Measurements from ENCODE around the gene GOLT1A. TPM values are rescaled to one million over a fixed set of nuclear protein-coding genes. Genes with fewer than 3 reads are reported as not detected.

The GOLT1A gene
- total and polyA plus RNA-seq, 7 experiments from 2014 or later: 1.3 TPM; not detected in 5

- Mint-ChIP-seq H3K36me3 (peaks cover 0 to 11% (median 0%) of the 10 kb centered on the region in 5 donors), H3K4me3 (no peak overlapping the region), H3K9me3 (peaks cover 0 to 21% (median 13%) of the 10 kb centered on the region in 11 donors), H3K27ac (no peak overlapping the region), H3K27me3 (peaks cover 0 to 22% (median 12%) of the 10 kb centered on the region in 5 donors), H3K4me1 (no peaks in the 10 kb centered on the region)
- POLR2A ChIA-PET: no interaction called here
- Histone ChIP-seq H3K27ac (ENCODE audit: low read depth, low read length) (no peak overlapping the region), H3K36me3 (ENCODE audit: control insufficient read depth in 2 of 3, insufficient read depth in 3 of 3, low read length in 3 of 3) (no peaks in the 10 kb centered on the region), H3K27me3 (ENCODE audit: control insufficient read depth in 2 of 2, insufficient read depth in 2 of 2, low read length in 2 of 2) (no peaks in the 10 kb centered on the region), H3K4me3 (ENCODE audit: low read length) (no peak overlapping the region), H3K4me1 (ENCODE audit: control insufficient read depth in 2 of 2, insufficient read depth in 2 of 2, low read length in 2 of 2) (no peaks in the 10 kb centered on the region), H3K9me3 (ENCODE audit: control insufficient read depth in 2 of 3, low read length in 3 of 3) (peaks cover 0 to 5% (median 3%) of the 10 kb centered on the region in 3 experiments)
- CTCF ChIA-PET: interaction anchor here (0.5 to 0.6 kb wide), 3 partner anchors 9 to 313 kb away, joined by 3 to 10 read pairs (median 4); no protein-coding TSS in a partner anchor
- ATAC-seq (peak; percentile 32), DNase-seq (no peak)
- intact Hi-C loops (cut with micrococcal nuclease): no loop called here
Measured at GRCh38 chr1:204177133-204177532, 36.7 kb downstream of the GOLT1A start.

- no peaks in the 10 kb centered on the region for H3K27me3 ChIP-seq (ENCODE audit: control insufficient read depth in 2 of 2, insufficient read depth in 2 of 2, low read length in 2 of 2)
- CTCF ChIA-PET: interaction anchor here (1.2 to 1.4 kb wide), 2 partner anchors 10 to 17 kb away, joined by 3 to 5 read pairs; partner anchors contain the start of gene REN
- H3K9me3 ChIP-seq (ENCODE audit: control insufficient read depth in 2 of 3, low read length in 3 of 3): peaks cover 0 to 14% (median 4%) of the 10 kb centered on the region in 3 experiments
- intact Hi-C loops (cut with micrococcal nuclease): no loop called here
- Mint-ChIP-seq H3K27ac (no peak overlapping the region), H3K4me3 (no peak overlapping the region), H3K4me1 (no peaks in the 10 kb centered on the region), H3K36me3 (peaks cover 0 to 15% (median 1%) of the 10 kb centered on the region in 5 donors), H3K27me3 (peaks cover 0 to 20% (median 12%) of the 10 kb centered on the region in 5 donors), H3K9me3 (peaks cover 0 to 30% (median 20%) of the 10 kb centered on the region in 11 donors)
- H3K36me3 ChIP-seq (ENCODE audit: control insufficient read depth in 2 of 3, insufficient read depth in 3 of 3, low read length in 3 of 3): no peaks in the 10 kb centered on the region
- ATAC-seq (no peak), DNase-seq (no peak)
- H3K4me1 ChIP-seq (ENCODE audit: control insufficient read depth in 2 of 2, insufficient read depth in 2 of 2, low read length in 2 of 2): no peaks in the 10 kb centered on the region
- no peak overlapping the region for H3K4me3 ChIP-seq (ENCODE audit: low read length)
- H3K27ac ChIP-seq (ENCODE audit: low read depth, low read length): no peak overlapping the region
- POLR2A ChIA-PET: no interaction called here
Measured at GRCh38 chr1:204176049-204176448, 37.7 kb downstream of the GOLT1A start.

GRCh38 chr1:204174958-204175357 is 38.8 kb downstream of the GOLT1A start:
- Mint-ChIP-seq H3K9me3 (peaks cover 0 to 41% (median 25%) of the 10 kb centered on the region in 11 donors), H3K27me3 (peaks cover 0 to 20% (median 8%) of the 10 kb centered on the region in 5 donors), H3K4me1 (no peaks in the 10 kb centered on the region), H3K36me3 (peaks cover 0 to 19% (median 1%) of the 10 kb centered on the region in 5 donors), H3K27ac (no peak overlapping the region), H3K4me3 (no peak overlapping the region)
- peaks cover 0 to 25% (median 9%) of the 10 kb centered on the region in 3 experiments for H3K9me3 ChIP-seq (ENCODE audit: control insufficient read depth in 2 of 3, low read length in 3 of 3)
- H3K27me3 ChIP-seq (ENCODE audit: control insufficient read depth in 2 of 2, insufficient read depth in 2 of 2, low read length in 2 of 2): no peaks in the 10 kb centered on the region
- ChIA-PET CTCF (interaction anchor here (1.2 to 1.4 kb wide), 2 partner anchors 8 to 16 kb away, joined by 3 to 5 read pairs; partner anchors contain the start of gene REN), POLR2A (no interaction called here)
- ATAC-seq (no peak), DNase-seq (no peak)
- no peaks in the 10 kb centered on the region for H3K36me3 ChIP-seq (ENCODE audit: control insufficient read depth in 2 of 3, insufficient read depth in 3 of 3, low read length in 3 of 3)
- H3K4me1 ChIP-seq (ENCODE audit: control insufficient read depth in 2 of 2, insufficient read depth in 2 of 2, low read length in 2 of 2): no peaks in the 10 kb centered on the region
- intact Hi-C loops (cut with micrococcal nuclease): no loop called here
- no peak overlapping the region for H3K4me3 ChIP-seq (ENCODE audit: low read length)
- H3K27ac ChIP-seq (ENCODE audit: low read depth, low read length): no peak overlapping the region

- Mint-ChIP-seq H3K9me3 (peaks cover 3 to 65% (median 31%) of the 10 kb centered on the region in 11 donors), H3K27ac (no peak overlapping the region), H3K4me1 (no peaks in the 10 kb centered on the region), H3K36me3 (peaks cover 0 to 20% (median 1%) of the 10 kb centered on the region in 5 donors), H3K4me3 (no peak overlapping the region), H3K27me3 (peaks cover 0 to 14% (median 3%) of the 10 kb centered on the region in 5 donors)
- Histone ChIP-seq H3K9me3 (ENCODE audit: control insufficient read depth in 2 of 3, low read length in 3 of 3) (peaks cover 5 to 47% (median 9%) of the 10 kb centered on the region in 3 experiments), H3K4me1 (ENCODE audit: control insufficient read depth in 2 of 2, insufficient read depth in 2 of 2, low read length in 2 of 2) (no peaks in the 10 kb centered on the region), H3K36me3 (ENCODE audit: control insufficient read depth in 2 of 3, insufficient read depth in 3 of 3, low read length in 3 of 3) (no peaks in the 10 kb centered on the region), H3K27ac (ENCODE audit: low read depth, low read length) (no peak overlapping the region), H3K27me3 (ENCODE audit: control insufficient read depth in 2 of 2, insufficient read depth in 2 of 2, low read length in 2 of 2) (no peaks in the 10 kb centered on the region), H3K4me3 (ENCODE audit: low read length) (no peak overlapping the region)
- CTCF ChIA-PET: interaction anchor here (0.6 kb wide), 1 partner anchor 191 kb away, joined by 3 read pairs; no protein-coding TSS in a partner anchor
- intact Hi-C loops (cut with micrococcal nuclease): no loop called here
- DNase-seq (no peak), ATAC-seq (no peak)
- POLR2A ChIA-PET: no interaction called here
Measured at GRCh38 chr1:204172404-204173029, 41.3 kb downstream of the GOLT1A start.

- Mint-ChIP-seq H3K36me3 (peaks cover 0 to 22% (median 1%) of the 10 kb centered on the region in 5 donors), H3K27ac (no peak overlapping the region), H3K9me3 (peaks cover 7 to 70% (median 35%) of the 10 kb centered on the region in 11 donors), H3K4me3 (no peak overlapping the region), H3K4me1 (no peaks in the 10 kb centered on the region), H3K27me3 (peaks cover 0 to 14% (median 3%) of the 10 kb centered on the region in 5 donors)
- H3K36me3 ChIP-seq (ENCODE audit: control insufficient read depth in 2 of 3, insufficient read depth in 3 of 3, low read length in 3 of 3): no peaks in the 10 kb centered on the region
- no peak overlapping the region for H3K4me3 ChIP-seq (ENCODE audit: low read length)
- ChIA-PET CTCF (interaction anchor here (0.6 kb wide), 1 partner anchor 192 kb away, joined by 3 read pairs; no protein-coding TSS in a partner anchor), POLR2A (no interaction called here)
- ATAC-seq: no peak
- no peak for DNase-seq
- H3K4me1 ChIP-seq (ENCODE audit: control insufficient read depth in 2 of 2, insufficient read depth in 2 of 2, low read length in 2 of 2): no peaks in the 10 kb centered on the region
- H3K27ac ChIP-seq (ENCODE audit: low read depth, low read length): no peak overlapping the region
- H3K27me3 ChIP-seq (ENCODE audit: control insufficient read depth in 2 of 2, insufficient read depth in 2 of 2, low read length in 2 of 2): no peaks in the 10 kb centered on the region
- H3K9me3 ChIP-seq (ENCODE audit: control insufficient read depth in 2 of 3, low read length in 3 of 3): peaks cover 5 to 47% (median 9%) of the 10 kb centered on the region in 3 experiments
- intact Hi-C loops (cut with micrococcal nuclease): no loop called here
Measured at GRCh38 chr1:204171751-204172178, 42.0 kb downstream of the GOLT1A start.

GRCh38 chr1:204170494-204171155 is 43.2 kb downstream of the GOLT1A start:
- ATAC-seq: no peak
- POLR2A ChIA-PET: no interaction called here
- peaks cover 0 to 26% (median 1%) of the 10 kb centered on the region in 5 donors for H3K36me3 Mint-ChIP-seq

More at GRCh38 chr1:204170494-204171155, 43.2 kb downstream of the GOLT1A start:
- Histone ChIP-seq H3K4me1 (ENCODE audit: control insufficient read depth in 2 of 2, insufficient read depth in 2 of 2, low read length in 2 of 2) (no peaks in the 10 kb centered on the region), H3K4me3 (ENCODE audit: low read length) (no peak overlapping the region), H3K36me3 (ENCODE audit: control insufficient read depth in 2 of 3, insufficient read depth in 3 of 3, low read length in 3 of 3) (no peaks in the 10 kb centered on the region), H3K9me3 (ENCODE audit: control insufficient read depth in 2 of 3, low read length in 3 of 3) (peaks cover 5 to 47% (median 9%) of the 10 kb centered on the region in 3 experiments), H3K27ac (ENCODE audit: low read depth, low read length) (no peak overlapping the region), H3K27me3 (ENCODE audit: control insufficient read depth in 2 of 2, insufficient read depth in 2 of 2, low read length in 2 of 2) (no peaks in the 10 kb centered on the region)
- DNase-seq: no peak
- intact Hi-C loops (cut with micrococcal nuclease): no loop called here
- Mint-ChIP-seq H3K4me3 (no peak overlapping the region), H3K27me3 (peaks cover 0 to 18% (median 8%) of the 10 kb centered on the region in 5 donors), H3K27ac (no peak overlapping the region), H3K4me1 (no peaks in the 10 kb centered on the region), H3K9me3 (peaks cover 7 to 70% (median 37%) of the 10 kb centered on the region in 11 donors)
- CTCF ChIA-PET: interaction anchor here (1.2 kb wide), 1 partner anchor 193 kb away, joined by 3 read pairs; no protein-coding TSS in a partner anchor

Measured in naive thymus-derived CD4-positive, alpha-beta T cell (primary cell).